HEK293T (cell line): ENCODE data around the gene GPD2.

ENCODE experiments used
- CTBP1 ChIP-seq: fragments of 450-650 bp; IDR thresholded peaks from 2 replicates; pipeline ENCODE4 v1.6.1; 2016; ENCODE audit warnings: borderline replicate concordance
- FOXM1 ChIP-seq: fragments of 450-650 bp; IDR thresholded peaks from 2 replicates; pipeline ENCODE4 v1.6.1; 2017; ENCODE audit warnings: mild to moderate bottlenecking, borderline replicate concordance
- HDGF ChIP-seq: fragments of 450-650 bp; IDR thresholded peaks from 2 replicates; pipeline ENCODE4 v1.6.1; 2017; ENCODE audit warnings: antibody characterized with exemption, borderline replicate concordance
- NFRKB ChIP-seq: fragments of 450-650 bp; IDR thresholded peaks from 2 replicates; pipeline ENCODE4 v1.6.1; 2016; ENCODE audit warnings: mild to moderate bottlenecking, moderate library complexity
- SUZ12 ChIP-seq: fragments of 450-650 bp; IDR thresholded peaks from 2 replicates; pipeline ENCODE4 v1.6.1; 2016; ENCODE audit warnings: mild to moderate bottlenecking
- TARDBP ChIP-seq: fragments of 450-650 bp; IDR thresholded peaks from 2 replicates; pipeline ENCODE4 v1.6.1; 2016

- no peak for TF ChIP-seq HDGF
- TF ChIP-seq NFRKB = no peak
- no peak for TF ChIP-seq SUZ12
- TF ChIP-seq CTBP1 = no peak
- no peak for TF ChIP-seq FOXM1
- no peak for TF ChIP-seq TARDBP
Measured at GRCh38 chr2:156398176-156398575, 38.0 kb upstream of the GPD2 start.
